ENCODE measurements around the gene SESTD1. TPM values are rescaled to one million over a fixed set of nuclear protein-coding genes. Genes with fewer than 3 reads are reported as not detected.
"Not testable (repeated sequence)": the region's sequence is repeated elsewhere in the genome, so short reads cannot be mapped to it uniquely, and the experiment has no call there.

Gene SESTD1
- total RNA-seq, 1 donor from 2014 or later, result 16.7 TPM

- DNase-seq (ENCODE audit: low spot score) (no peak), ATAC-seq (no peak)
These were observed 140.3 kb downstream of the SESTD1 start for GRCh38 chr2:179124282-179124681.

- ATAC-seq, result no peak
These were observed 141.4 kb downstream of the SESTD1 start for GRCh38 chr2:179123272-179123662.

GRCh38 chr2:179107737-179108136 lies 156.9 kb downstream of the SESTD1 start:
- ATAC-seq (peak; percentile 22), DNase-seq (ENCODE audit: low spot score) (no peak)

More at GRCh38 chr2:179123272-179123662, 141.4 kb downstream of the SESTD1 start:
- no peak for DNase-seq (ENCODE audit: low spot score)

- no peak for DNase-seq (ENCODE audit: low spot score)
- ATAC-seq, result peak; percentile 29
These were observed 157.8 kb downstream of the SESTD1 start for GRCh38 chr2:179106676-179107428.

GRCh38 chr2:179106342-179106675 lies 158.3 kb downstream of the SESTD1 start:
- ATAC-seq (no peak), DNase-seq (ENCODE audit: low spot score) (no peak)

- ATAC-seq (no peak), DNase-seq (ENCODE audit: low spot score) (no peak)
These were observed 159.9 kb downstream of the SESTD1 start for GRCh38 chr2:179104736-179105135.

GRCh38 chr2:179098080-179098689 lies 166.4 kb downstream of the SESTD1 start:
- DNase-seq (ENCODE audit: low spot score) (no peak), ATAC-seq (no peak)

- DNase-seq (ENCODE audit: low spot score), result no peak
- no peak for ATAC-seq
These were observed 167.5 kb downstream of the SESTD1 start for GRCh38 chr2:179097131-179097530.

- DNase-seq (ENCODE audit: low spot score) (no peak), ATAC-seq (no peak)
These were observed 168.5 kb downstream of the SESTD1 start for GRCh38 chr2:179096090-179096489.

GRCh38 chr2:179092912-179093311 lies 171.7 kb downstream of the SESTD1 start:
- ATAC-seq, result not testable (repeated sequence)

GRCh38 chr2:179082697-179083096 lies 181.9 kb downstream of the SESTD1 start:
- no peak for ATAC-seq
- no peak for DNase-seq (ENCODE audit: low spot score)

More at GRCh38 chr2:179092912-179093311, 171.7 kb downstream of the SESTD1 start:
- not testable (repeated sequence) for DNase-seq (ENCODE audit: low spot score)

GRCh38 chr2:179081954-179082353 lies 182.7 kb downstream of the SESTD1 start:
- ATAC-seq, result no peak
- no peak for DNase-seq (ENCODE audit: low spot score)

GRCh38 chr2:179072527-179072926 lies 192.1 kb downstream of the SESTD1 start:
- DNase-seq (ENCODE audit: low spot score), result no peak
- ATAC-seq, result no peak

GRCh38 chr2:179071810-179072355 lies 192.7 kb downstream of the SESTD1 start:
- ATAC-seq, result no peak
- DNase-seq (ENCODE audit: low spot score), result no peak

GRCh38 chr2:179070895-179071294 lies 193.7 kb downstream of the SESTD1 start:
- DNase-seq (ENCODE audit: low spot score) (no peak), ATAC-seq (no peak)

GRCh38 chr2:179069685-179070084 lies 194.9 kb downstream of the SESTD1 start:
- ATAC-seq (no peak), DNase-seq (ENCODE audit: low spot score) (no peak)

- ATAC-seq (no peak), DNase-seq (ENCODE audit: low spot score) (no peak)
These were observed 195.5 kb downstream of the SESTD1 start for GRCh38 chr2:179068991-179069643.

- ATAC-seq (no peak), DNase-seq (ENCODE audit: low spot score) (no peak)
These were observed 205.5 kb downstream of the SESTD1 start for GRCh38 chr2:179059026-179059700.

GRCh38 chr2:179057737-179058136 lies 206.9 kb downstream of the SESTD1 start:
- ATAC-seq, result no peak

GRCh38 chr2:179053568-179053967 lies 211.1 kb downstream of the SESTD1 start:
- DNase-seq (ENCODE audit: low spot score); ATAC-seq: not testable (repeated sequence)

More at GRCh38 chr2:179057737-179058136, 206.9 kb downstream of the SESTD1 start:
- no peak for DNase-seq (ENCODE audit: low spot score)
